Medulla oblongata (tissue), 1 donor: ENCODE measurements around the gene SLC44A4.
A peak's percentile ranks its signal among the peaks of the same experiment; 100 is the strongest.
"Not testable (repeated sequence)": the region's sequence is repeated elsewhere in the genome, so short reads cannot be mapped to it uniquely, and the experiment has no call there.

Source experiments
- DNase-seq: peaks from one replicate; pipeline ENCODE4 v3.0.0-alpha.2; 2015; ENCODE audit errors: extremely low spot score

The SLC44A4 gene

DNA sequence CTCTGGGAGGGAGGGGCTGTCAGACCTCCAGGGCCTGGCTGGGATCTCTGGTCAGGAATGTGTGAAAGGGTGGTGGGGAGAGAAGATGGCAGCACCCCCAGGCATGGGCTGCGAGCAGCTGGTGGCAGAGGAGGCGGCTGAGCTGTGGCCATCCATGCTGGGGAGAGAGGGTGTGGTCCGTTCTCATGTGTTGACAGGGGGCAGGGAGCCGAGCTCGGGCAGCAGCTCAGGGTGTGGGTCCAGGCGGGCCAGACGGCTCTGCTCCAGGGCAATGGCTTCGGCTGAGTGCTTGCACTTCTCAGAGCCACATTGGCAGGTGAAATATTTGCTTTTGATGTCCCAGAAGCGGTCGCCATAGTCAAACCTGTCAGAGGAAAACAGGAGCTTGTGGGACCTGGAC, 1.1 kb upstream of the SLC44A4 start:
- DNase-seq, result no peak

DNA sequence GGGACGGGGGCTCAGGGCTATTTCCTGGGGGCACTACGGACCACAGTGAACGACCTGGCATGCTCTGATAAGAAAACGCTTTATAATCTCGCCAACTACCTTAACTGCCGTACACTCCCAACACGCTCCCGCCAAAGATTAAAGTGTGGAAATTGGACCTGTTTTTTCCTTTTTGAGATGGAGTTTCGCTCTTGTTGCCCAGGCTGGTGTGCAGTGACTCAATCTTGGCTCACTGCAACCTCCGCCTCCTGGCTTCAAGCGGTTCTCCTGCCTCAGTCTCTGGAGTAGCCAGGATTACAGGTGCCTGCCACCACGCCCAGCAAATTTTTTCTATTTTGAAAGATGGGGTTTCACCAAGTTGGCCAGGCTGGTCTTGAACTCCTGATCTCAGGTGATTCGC, 346 bp upstream of the SLC44A4 start:
- no peak for DNase-seq

DNA sequence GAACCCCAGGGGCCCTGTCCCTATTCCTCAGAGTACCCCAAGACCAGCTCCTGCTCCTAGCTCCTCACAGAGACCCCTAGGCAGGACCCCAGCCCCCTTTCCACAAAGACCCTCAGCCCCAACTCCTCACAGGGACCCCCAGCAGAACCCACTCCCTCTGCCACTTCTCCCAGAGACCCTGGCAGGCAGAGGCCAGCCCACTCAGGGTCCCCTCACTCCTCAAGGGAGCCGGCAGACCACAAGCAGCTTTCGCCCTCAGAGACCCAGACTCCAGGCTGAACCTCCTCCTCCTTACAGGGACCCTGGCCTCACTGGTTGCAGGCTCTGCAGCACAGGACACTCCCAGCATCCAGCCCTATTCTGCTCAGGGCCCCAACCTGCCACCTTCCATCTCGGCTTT, 575 bp downstream of the SLC44A4 start:
- no peak for DNase-seq

DNA sequence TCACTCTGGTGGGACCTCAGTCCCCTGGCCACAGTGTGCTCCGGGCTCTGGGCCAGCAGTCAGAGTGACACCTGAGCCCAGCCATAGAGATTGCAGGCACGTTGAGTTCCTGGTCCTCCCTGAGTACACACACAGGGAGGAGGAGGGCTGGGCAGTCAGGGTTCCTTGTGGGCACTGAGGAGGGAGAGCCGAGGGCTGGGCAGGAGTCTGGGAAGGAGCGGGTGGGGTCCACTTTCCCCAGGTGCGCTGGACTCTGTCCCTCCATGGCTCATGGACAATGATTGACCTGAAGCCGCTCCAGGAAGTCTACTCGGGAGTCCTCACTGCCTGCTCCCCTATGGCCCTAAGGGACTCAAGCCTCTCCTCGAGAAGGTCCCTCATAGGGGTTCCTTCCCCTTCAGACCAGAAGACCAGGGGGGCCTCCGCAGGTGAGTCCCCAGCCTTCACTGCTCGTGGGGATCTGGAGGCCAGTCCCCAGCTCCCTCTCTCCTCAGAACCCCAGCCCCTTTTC, 1.1 kb downstream of the SLC44A4 start:
- no peak for DNase-seq

GRCh38 chr6:31877125-31877650, 1.6 kb downstream of the SLC44A4 start:
- no peak for DNase-seq

- DNase-seq, result no peak
Observed at GRCh38 chr6:31876357-31876756, 2.4 kb downstream of the SLC44A4 start.

DNA sequence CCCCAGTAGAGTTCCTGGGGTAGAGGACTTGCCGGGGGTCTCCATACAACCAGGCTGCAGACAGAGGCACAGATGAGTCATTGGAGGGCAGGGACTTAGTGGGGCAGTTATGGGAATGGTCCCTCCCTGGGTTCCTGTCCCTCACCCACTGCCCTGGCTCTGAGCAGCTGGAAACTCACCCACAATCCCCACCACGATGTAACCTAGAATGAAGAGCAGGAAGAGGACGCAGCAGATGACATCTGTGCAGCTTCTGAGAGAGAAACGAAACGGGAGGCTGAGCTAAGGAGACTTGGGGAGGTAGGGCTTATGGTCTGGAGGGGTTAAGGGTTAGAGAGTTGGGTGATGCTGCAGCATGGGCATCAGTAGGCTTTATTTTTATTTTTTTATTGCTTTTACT, 2.9 kb downstream of the SLC44A4 start:
- no peak for DNase-seq

GRCh38 chr6:31874836-31875572, 3.8 kb downstream of the SLC44A4 start:
- no peak for DNase-seq

- no peak for DNase-seq
Observed at GRCh38 chr6:31874084-31874670, 4.6 kb downstream of the SLC44A4 start.

- no peak for DNase-seq
Observed at GRCh38 chr6:31871046-31871659, 7.6 kb downstream of the SLC44A4 start.

DNA sequence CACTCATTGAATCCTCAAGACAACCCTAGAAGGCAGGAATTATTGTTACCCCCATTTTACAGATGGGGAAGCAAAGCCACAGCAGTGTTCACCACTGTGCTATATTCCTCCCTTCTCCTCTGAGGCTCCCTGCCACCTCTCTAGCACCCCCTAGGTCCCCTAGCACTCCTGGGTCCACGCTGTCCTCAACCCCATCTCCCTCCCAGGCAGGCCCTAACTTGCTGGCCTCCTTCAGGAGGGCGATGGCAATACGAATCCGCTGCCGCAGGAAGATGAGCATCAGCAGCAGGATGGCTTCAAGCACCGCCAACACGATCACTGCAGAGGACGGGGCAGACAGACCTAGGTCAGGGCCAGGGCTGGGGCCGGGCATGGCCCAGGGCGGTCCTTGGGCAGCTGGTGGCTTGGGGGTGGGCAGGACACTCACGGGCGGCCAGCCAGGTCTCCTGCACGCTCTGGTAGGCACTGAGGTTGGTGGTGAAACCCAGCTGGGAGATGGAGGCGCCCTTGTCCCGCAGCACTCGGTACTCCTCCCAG, 8.3 kb downstream of the SLC44A4 start:
- no peak for DNase-seq

GRCh38 chr6:31869343-31869742, 9.5 kb downstream of the SLC44A4 start:
- no peak for DNase-seq

- DNase-seq, result not testable (repeated sequence)
Observed at GRCh38 chr6:31868658-31868971, 10.2 kb downstream of the SLC44A4 start.

DNA sequence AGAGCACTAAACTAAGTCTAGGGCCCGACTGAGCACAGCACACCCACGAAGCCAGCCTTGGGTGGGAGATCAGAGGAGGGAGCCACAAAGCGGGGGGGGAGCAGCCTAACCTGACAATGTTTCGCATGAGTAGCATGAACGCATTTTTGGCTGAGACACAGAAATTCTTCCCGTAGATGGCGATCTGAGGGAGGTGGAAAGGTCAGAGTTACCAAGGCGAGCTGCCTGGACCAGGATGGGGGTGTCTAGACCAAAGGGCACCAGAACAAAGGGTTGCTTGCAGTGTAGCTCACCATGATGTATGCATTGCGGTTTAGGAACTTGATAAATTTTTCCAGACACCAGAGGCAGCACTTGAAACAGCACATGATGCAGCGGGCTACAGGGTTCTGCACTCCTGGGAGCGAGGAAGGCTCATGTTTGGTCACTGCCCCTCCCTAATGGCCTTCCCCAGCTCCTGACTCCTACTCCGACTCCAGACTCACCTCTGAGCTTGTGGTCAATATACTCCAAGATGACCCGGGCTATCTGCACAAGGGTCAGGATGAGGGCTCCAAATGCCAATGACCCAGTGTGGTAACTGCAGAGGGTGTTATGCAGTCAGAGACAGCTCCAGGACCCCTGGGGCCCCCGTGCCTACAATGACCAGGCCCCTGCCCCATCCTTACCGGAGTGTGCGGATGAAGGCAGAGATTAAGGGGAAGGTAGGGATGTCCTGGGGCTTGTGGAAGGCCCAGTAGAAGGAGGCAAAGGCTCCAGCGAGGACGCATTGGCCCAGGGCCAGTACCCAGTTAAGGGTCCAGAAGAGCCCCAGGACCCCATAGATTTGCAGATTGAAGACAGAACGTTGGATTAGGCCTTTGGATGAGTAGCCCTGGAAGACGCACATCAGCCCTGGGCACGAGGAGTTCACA, 13.3 kb downstream of the SLC44A4 start:
- no peak for DNase-seq

DNA sequence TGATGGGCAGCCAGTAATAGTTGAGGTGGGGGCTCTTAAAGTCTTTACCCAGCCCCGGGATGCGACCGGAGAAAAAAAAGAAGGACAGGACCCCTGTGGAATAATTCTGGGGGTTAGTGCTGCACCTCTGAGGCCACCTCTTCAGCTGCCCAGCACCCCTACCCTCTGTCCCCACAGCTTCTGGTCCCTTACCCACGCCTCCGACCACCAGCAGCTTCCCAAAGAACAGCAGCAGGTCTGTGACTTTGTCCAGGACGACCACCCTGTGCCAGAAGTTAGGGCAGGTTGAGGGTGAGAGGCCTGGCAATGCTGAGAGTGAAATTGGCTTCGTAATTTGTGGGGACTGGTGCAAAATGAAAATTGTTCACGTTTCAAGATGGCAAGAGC, 14.0 kb downstream of the SLC44A4 start:
- DNase-seq, result no peak

GRCh38 chr6:31864123-31864562, 14.7 kb downstream of the SLC44A4 start:
- not testable (repeated sequence) for DNase-seq

- DNase-seq, result peak; percentile 100
Observed at GRCh38 chr6:31862344-31863235, 16.2 kb downstream of the SLC44A4 start, which contains the start of gene NEU1. TSS of gene NEU1 (minus strand) at chr6:31862821. CDS start at chr6:31862776, 45 bp downstream.

DNA sequence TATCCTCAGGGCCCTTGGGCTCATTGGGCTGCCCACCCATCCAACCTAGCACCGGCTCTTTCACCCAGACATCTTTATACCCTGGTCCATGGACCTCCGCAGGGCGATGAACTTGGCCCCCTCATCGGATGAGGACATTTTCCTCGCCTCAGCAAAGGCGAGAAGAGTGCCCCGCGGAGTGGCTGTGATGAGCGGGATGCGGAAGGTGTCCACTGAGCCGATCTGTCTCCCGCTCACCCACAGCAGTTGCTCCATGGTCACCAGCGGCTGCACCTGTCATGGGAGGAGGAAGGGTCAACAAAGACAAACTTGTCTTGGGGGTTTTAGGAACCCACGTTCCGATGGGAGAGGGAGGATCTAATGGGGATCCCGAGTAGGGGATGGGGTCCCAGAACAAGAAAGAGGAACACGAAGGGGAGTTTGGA, 16.9 kb downstream of the SLC44A4 start:
- peak; percentile 16 for DNase-seq

- no peak for DNase-seq
Observed at GRCh38 chr6:31861150-31861549, 17.6 kb downstream of the SLC44A4 start.

DNA sequence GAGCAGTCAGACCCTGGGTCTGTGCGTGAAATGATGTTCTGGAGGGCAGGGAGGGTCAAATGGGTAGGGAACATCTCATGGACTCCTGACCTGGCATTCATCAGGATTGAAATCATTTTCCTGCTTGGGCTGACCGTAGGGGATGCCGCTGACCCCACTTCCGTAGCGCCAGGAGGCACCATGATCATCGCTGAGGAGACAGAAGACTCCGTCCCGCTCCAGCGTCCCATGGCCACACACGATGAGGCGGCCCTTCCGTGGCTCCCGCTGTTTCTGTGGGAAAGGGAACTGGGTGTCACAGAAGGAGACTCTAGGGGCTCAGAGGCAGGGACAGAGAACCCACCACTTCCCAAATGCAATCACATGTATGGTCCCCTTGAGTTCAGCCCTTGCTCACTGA, 18.4 kb downstream of the SLC44A4 start:
- DNase-seq, result no peak
